ENCODE results near the gene GPS1.

The GPS1 gene

GRCh38 chr17:82045936-82046484 lies 5.7 kb upstream of the GPS1 start:
- no peak for DNase-seq (ENCODE audit: low read depth)

GRCh38 chr17:82046903-82047302 lies 4.8 kb upstream of the GPS1 start:
- no peak for DNase-seq (ENCODE audit: low read depth)

- DNase-seq (ENCODE audit: low read depth) = no peak
Observed at GRCh38 chr17:82047379-82047778, 4.3 kb upstream of the GPS1 start.

GRCh38 chr17:82047914-82048570 lies 3.7 kb upstream of the GPS1 start:
- DNase-seq (ENCODE audit: low read depth) = no peak

- no peak for DNase-seq (ENCODE audit: low read depth)
Observed at GRCh38 chr17:82048571-82048971, 3.1 kb upstream of the GPS1 start.

- DNase-seq (ENCODE audit: low read depth) = no peak
Observed at GRCh38 chr17:82049106-82049505, 2.6 kb upstream of the GPS1 start.

- no peak for DNase-seq (ENCODE audit: low read depth)
Observed at GRCh38 chr17:82049521-82049971, 2.2 kb upstream of the GPS1 start.

GRCh38 chr17:82050152-82050760 lies 1.4 kb upstream of the GPS1 start:
- DNase-seq (ENCODE audit: low read depth) = no peak

GRCh38 chr17:82050761-82051641 lies 697 bp upstream of the GPS1 start:
- DNase-seq (ENCODE audit: low read depth) = no peak

GRCh38 chr17:82052638-82053059 lies 951 bp downstream of the GPS1 start:
- no peak for DNase-seq (ENCODE audit: low read depth)

- no peak for DNase-seq (ENCODE audit: low read depth)
Observed at GRCh38 chr17:82053130-82053529, 1.4 kb downstream of the GPS1 start.

GRCh38 chr17:82053556-82054263 lies 2.0 kb downstream of the GPS1 start:
- DNase-seq (ENCODE audit: low read depth) = no peak

- DNase-seq (ENCODE audit: low read depth) = no peak
Observed at GRCh38 chr17:82054351-82055022, 2.8 kb downstream of the GPS1 start.

GRCh38 chr17:82055023-82055964 lies 3.6 kb downstream of the GPS1 start:
- DNase-seq (ENCODE audit: low read depth) = no peak

- DNase-seq (ENCODE audit: low read depth) = no peak
Observed at GRCh38 chr17:82055965-82056728, 4.4 kb downstream of the GPS1 start.

- no peak for DNase-seq (ENCODE audit: low read depth)
Observed at GRCh38 chr17:82056729-82057621, 5.3 kb downstream of the GPS1 start.

- DNase-seq (ENCODE audit: low read depth) = no peak
Observed at GRCh38 chr17:82058230-82058854, 6.6 kb downstream of the GPS1 start.

- DNase-seq (ENCODE audit: low read depth) = no peak
Observed at GRCh38 chr17:82058855-82059249, 7.2 kb downstream of the GPS1 start.

All from T-helper 22 cell (primary cell).